Natural killer cell (primary cell): ENCODE data around the gene SIGLEC9. TPM values are rescaled to one million over a fixed set of nuclear protein-coding genes. Genes with fewer than 3 reads are reported as not detected.

Source experiments
- ATAC-seq, 3 donors: fragments of 150-1000 bp in 2 of 3; fragments of 200-7000 bp in 1 of 3; cut with Tn5 transposase; 1 replicate in 1 of 3; 2 replicates in 2 of 3; pipeline ENCODE4 v1.10.0; 2021; ENCODE audit warnings: mild to moderate bottlenecking in 2 of 3, moderate library complexity in 2 of 3
- DNase-seq, 2 donors: peaks; one replicate each; pipeline versions ENCODE4 v3.0.0 to v3.0.0-alpha.2; 2013 to 2021; ENCODE audit warnings: mixed read lengths in 1 of 2
- H3K27ac ChIP-seq: one replicate; pipeline ENCODE4 v1.5.1; 2013; ENCODE audit warnings: mild to moderate bottlenecking, low read length
- H3K27me3 ChIP-seq: one replicate; pipeline ENCODE4 v1.6.1; 2013; ENCODE audit warnings: low read length; ENCODE audit not compliant: control insufficient read depth, insufficient read depth
- H3K36me3 ChIP-seq: one replicate; pipeline ENCODE4 v1.6.1; 2013; ENCODE audit warnings: low read length; ENCODE audit not compliant: control insufficient read depth, insufficient read depth
- H3K4me1 ChIP-seq: one replicate; pipeline ENCODE4 v1.6.1; 2013; ENCODE audit warnings: low read length; ENCODE audit not compliant: control insufficient read depth, insufficient read depth
- H3K4me3 ChIP-seq: one replicate; pipeline ENCODE4 v1.5.1; 2013; ENCODE audit warnings: low read length
- H3K9me3 ChIP-seq: one replicate; pipeline ENCODE4 v1.6.1; 2013; ENCODE audit warnings: low read length; ENCODE audit not compliant: control insufficient read depth, insufficient read depth
- H3K27ac Mint-ChIP-seq, 2 donors: one replicate each; pipeline ENCODE4 v1.8.0; 2022; ENCODE audit warnings: mild to moderate bottlenecking in 2 of 2, mixed read lengths in 2 of 2, moderate library complexity in 1 of 2
- H3K27me3 Mint-ChIP-seq, 2 donors: one replicate each; pipeline ENCODE4 v1.8.0; 2022; ENCODE audit warnings: low read depth in 2 of 2, mixed read lengths in 2 of 2
- H3K36me3 Mint-ChIP-seq: one replicate; pipeline ENCODE4 v1.8.0; 2022; ENCODE audit warnings: mixed read lengths
- H3K4me1 Mint-ChIP-seq, 2 donors: one replicate each; pipeline ENCODE4 v1.8.0; 2022; ENCODE audit warnings: mixed read lengths in 2 of 2
- H3K4me3 Mint-ChIP-seq: one replicate; pipeline ENCODE4 v1.8.0; 2022; ENCODE audit warnings: mild to moderate bottlenecking, moderate library complexity, mixed read lengths
- H3K9me3 Mint-ChIP-seq, 2 donors: one replicate each; pipeline ENCODE4 v1.8.0; 2022; ENCODE audit warnings: mixed read lengths in 2 of 2
- whole genome bisulfite sequencing: methylation state at CpG from one replicate; pipeline ENCODE4 v1.1.7; 2013; ENCODE audit warnings: missing lambda C conversion rate; ENCODE audit not compliant: insufficient coverage; 5-methylcytosine and 5-hydroxymethylcytosine counted together
- intact Hi-C: fragments of 100-400 bp; cut with micrococcal nuclease; formaldehyde crosslinking; loops from one replicate; pipeline ENCODE4 v1.14.2; 2022
- total RNA-seq, 4 donors: library from RNA; stranded (reverse); fragments of 120-200 nt in 1 of 4; gene quantifications; one replicate each; pipeline versions ENCODE4 v1.2.3 to v1.2.4, GENCODE V29; 2013 to 2022
- TF ChIP-seq, protein P1 (sequence below): fragments of 200-600 bp; IDR thresholded peaks from one replicate; pipeline ENCODE4 v1.8.0; 2022; ENCODE audit warnings: antibody characterized with exemption

The SIGLEC9 gene
- total RNA-seq, 3 donors from 2014 or later (not counting 1 experiment from before 2014, with no cell fraction given): 13.0 to 15.3 (median 13.8) TPM

DNA sequence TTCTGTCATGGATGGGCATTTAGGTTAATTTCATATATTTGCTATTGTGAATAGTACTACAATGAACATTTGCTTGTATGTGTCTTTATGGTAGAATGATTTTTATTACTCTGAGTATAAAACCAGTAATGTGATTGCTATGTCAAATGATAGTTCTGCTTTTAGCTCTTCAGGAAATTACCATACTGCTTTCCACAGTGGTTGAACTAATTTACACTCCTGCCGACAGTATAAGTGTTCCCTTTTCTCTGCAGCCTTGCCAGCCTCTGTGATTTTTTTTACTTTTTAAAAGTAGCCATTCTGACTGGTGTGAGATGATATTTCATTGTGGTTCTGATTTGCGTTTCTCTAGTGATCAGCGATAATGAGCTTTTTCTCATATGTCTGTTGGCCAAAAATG, 23.9 kb downstream of the SIGLEC9 start:
- peak overlapping the region; percentile 33 for H3K27ac ChIP-seq
- no peak for ATAC-seq
- Mint-ChIP-seq H3K36me3 (peaks cover 24% of the 10 kb centered on the region), H3K4me3 (peak overlapping the region; percentile 85), H3K9me3 (no peaks in the 10 kb centered on the region), H3K27ac (peak overlapping the region; percentile 89 to 94), H3K4me1 (peaks cover 81 to 97% of the 10 kb centered on the region in 2 donors), H3K27me3 (no peaks in the 10 kb centered on the region)
- WGBS: 31% methylated on average over 2 of the region's 3 CpGs
- DNase-seq: no peak
- H3K36me3 ChIP-seq: peaks cover 36% of the 10 kb centered on the region
- H3K9me3 ChIP-seq: no peaks in the 10 kb centered on the region
- intact Hi-C loops: loop anchor here (5.0 kb wide), 1 partner anchor 36 kb away; no protein-coding TSS in a partner anchor
- H3K4me3 ChIP-seq: no peak overlapping the region
- TF ChIP-seq, protein P1, sequence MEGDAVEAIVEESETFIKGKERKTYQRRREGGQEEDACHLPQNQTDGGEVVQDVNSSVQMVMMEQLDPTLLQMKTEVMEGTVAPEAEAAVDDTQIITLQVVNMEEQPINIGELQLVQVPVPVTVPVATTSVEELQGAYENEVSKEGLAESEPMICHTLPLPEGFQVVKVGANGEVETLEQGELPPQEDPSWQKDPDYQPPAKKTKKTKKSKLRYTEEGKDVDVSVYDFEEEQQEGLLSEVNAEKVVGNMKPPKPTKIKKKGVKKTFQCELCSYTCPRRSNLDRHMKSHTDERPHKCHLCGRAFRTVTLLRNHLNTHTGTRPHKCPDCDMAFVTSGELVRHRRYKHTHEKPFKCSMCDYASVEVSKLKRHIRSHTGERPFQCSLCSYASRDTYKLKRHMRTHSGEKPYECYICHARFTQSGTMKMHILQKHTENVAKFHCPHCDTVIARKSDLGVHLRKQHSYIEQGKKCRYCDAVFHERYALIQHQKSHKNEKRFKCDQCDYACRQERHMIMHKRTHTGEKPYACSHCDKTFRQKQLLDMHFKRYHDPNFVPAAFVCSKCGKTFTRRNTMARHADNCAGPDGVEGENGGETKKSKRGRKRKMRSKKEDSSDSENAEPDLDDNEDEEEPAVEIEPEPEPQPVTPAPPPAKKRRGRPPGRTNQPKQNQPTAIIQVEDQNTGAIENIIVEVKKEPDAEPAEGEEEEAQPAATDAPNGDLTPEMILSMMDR: no peak
- peaks cover 55% of the 10 kb centered on the region for H3K4me1 ChIP-seq
- H3K27me3 ChIP-seq: no peaks in the 10 kb centered on the region

DNA sequence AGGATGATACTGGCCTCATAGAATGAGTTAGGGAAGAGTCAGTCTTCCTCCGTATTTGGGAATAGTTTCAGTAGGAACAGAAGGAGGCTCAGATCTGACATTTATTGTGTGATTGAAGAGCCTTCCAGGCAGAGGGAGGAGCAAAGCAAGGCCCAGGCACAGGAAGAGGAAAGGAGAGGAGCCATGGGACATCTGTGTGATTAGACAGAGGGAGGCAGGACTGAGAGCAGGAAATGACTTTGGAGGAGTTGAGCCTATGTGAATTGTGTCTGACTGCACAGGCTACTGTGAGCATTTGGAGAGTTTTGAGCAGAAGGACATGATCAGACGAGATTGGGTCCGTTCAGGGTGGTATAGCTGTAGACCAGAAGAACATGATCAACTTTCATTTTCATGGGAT, 25.9 kb downstream of the SIGLEC9 start:
- intact Hi-C loops: no loop called here
- Histone ChIP-seq H3K36me3 (peaks cover 54% of the 10 kb centered on the region), H3K27ac (no peak overlapping the region), H3K27me3 (no peaks in the 10 kb centered on the region), H3K4me1 (peaks cover 36% of the 10 kb centered on the region), H3K9me3 (no peaks in the 10 kb centered on the region), H3K4me3 (no peak overlapping the region)
- DNase-seq (no peak), ATAC-seq (no peak)
- Mint-ChIP-seq H3K36me3 (peaks cover 24% of the 10 kb centered on the region), H3K4me3 (peak overlapping the region; percentile 7), H3K9me3 (no peaks in the 10 kb centered on the region), H3K4me1 (peaks cover 66 to 81% of the 10 kb centered on the region in 2 donors), H3K27ac (peak overlapping the region; percentile 89 to 94), H3K27me3 (no peaks in the 10 kb centered on the region)
- whole genome bisulfite sequencing: 88% methylated on average over 3 of the region's 3 CpGs
- TF ChIP-seq, protein P1: no peak

DNA sequence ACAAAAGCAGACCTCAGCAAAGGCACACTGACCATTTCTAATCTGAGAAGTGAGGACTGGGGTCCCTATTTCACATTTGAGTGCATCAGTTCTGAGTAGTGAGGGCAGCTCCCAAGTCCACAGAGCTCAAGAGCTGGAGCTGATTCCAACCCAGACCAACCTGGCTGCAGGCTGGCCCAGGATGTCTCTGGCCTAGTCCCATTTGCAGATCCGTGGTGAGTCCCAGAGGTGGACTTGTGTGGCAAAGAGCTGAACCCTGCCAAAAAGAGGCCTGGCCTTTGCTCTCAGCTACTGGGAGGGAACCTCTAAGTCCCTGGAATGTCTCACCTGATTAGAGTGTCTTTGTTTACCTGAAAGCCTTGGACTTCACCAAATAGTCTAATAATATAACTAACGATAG, 32.0 kb downstream of the SIGLEC9 start:
- intact Hi-C loops: no loop called here
- WGBS: 92% methylated on average over 2 of the region's 2 CpGs
- no peak for ATAC-seq
- Mint-ChIP-seq H3K4me1 (peaks cover 37 to 58% of the 10 kb centered on the region in 2 donors), H3K4me3 (no peak overlapping the region), H3K27ac (peak overlapping the region; percentile 7 to 27), H3K27me3 (no peaks in the 10 kb centered on the region), H3K9me3 (no peaks in the 10 kb centered on the region), H3K36me3 (peaks cover 14% of the 10 kb centered on the region)
- Histone ChIP-seq H3K9me3 (no peaks in the 10 kb centered on the region), H3K27me3 (no peaks in the 10 kb centered on the region), H3K4me3 (no peak overlapping the region), H3K4me1 (peaks cover 14% of the 10 kb centered on the region), H3K36me3 (peaks cover 41% of the 10 kb centered on the region), H3K27ac (no peak overlapping the region)
- TF ChIP-seq, protein P1: no peak
- no peak for DNase-seq

DNA sequence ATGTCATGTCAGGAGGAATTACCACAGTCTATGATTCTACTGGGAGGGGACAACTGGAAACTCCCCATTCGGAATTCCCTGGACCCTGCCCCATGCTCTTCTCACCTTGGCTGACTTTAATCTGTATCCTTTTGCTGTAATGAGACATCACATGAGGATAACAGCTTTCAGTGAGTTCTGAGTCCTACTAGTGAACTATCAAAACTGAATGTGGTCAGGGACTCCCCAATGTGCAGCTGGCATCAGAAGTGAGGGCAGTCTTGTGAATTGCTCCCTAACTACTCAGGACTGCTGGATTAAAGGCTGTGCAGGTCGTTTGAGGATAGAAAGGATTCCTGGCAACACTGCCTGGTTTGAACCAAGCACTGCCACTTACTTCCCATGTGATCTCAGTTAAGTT, 32.6 kb downstream of the SIGLEC9 start:
- Mint-ChIP-seq H3K27ac (no peak overlapping the region), H3K27me3 (no peaks in the 10 kb centered on the region), H3K4me3 (no peak overlapping the region), H3K9me3 (no peaks in the 10 kb centered on the region), H3K36me3 (peaks cover 9% of the 10 kb centered on the region), H3K4me1 (peaks cover 35 to 54% of the 10 kb centered on the region in 2 donors)
- ATAC-seq (no peak), DNase-seq (no peak)
- intact Hi-C loops: no loop called here
- TF ChIP-seq, protein P1: no peak
- no peak overlapping the region for H3K27ac ChIP-seq
- peaks cover 37% of the 10 kb centered on the region for H3K36me3 ChIP-seq
- H3K9me3 ChIP-seq: no peaks in the 10 kb centered on the region
- H3K4me3 ChIP-seq: no peak overlapping the region
- peaks cover 10% of the 10 kb centered on the region for H3K4me1 ChIP-seq
- WGBS: 58% methylated on average over 2 of the region's 2 CpGs
- H3K27me3 ChIP-seq: no peaks in the 10 kb centered on the region
